Activated CD4-positive, alpha-beta T cell treated with anti-CD3 and anti-CD28 coated beads, Interleukin-2, amount 10 ng/mL, durations not matched to agents 24 days and 14 days (primary cell): ENCODE data around the gene RAPGEF5. TPM values are rescaled to one million over a fixed set of nuclear protein-coding genes. Genes with fewer than 3 reads are reported as not detected.
A peak's percentile ranks its signal among the peaks of the same experiment; 100 is the strongest.
"Not testable (repeated sequence)": the region's sequence is repeated elsewhere in the genome, so short reads cannot be mapped to it uniquely, and the experiment has no call there.

Experiments used
- DNase-seq: peaks from one replicate; pipeline ENCODE4 v3.0.0; 2022
- H3K27ac Mint-ChIP-seq: one replicate; pipeline ENCODE4 v1.8.0; 2022; ENCODE audit warnings: mild to moderate bottlenecking, mixed read lengths
- H3K27me3 Mint-ChIP-seq: one replicate; pipeline ENCODE4 v1.8.0; 2022; ENCODE audit warnings: mixed read lengths
- H3K36me3 Mint-ChIP-seq: one replicate; pipeline ENCODE4 v1.8.0; 2022; ENCODE audit warnings: low read depth, mild to moderate bottlenecking, mixed read lengths
- H3K4me1 Mint-ChIP-seq: one replicate; pipeline ENCODE4 v1.8.0; 2021; ENCODE audit warnings: mixed read lengths
- H3K4me3 Mint-ChIP-seq: one replicate; pipeline ENCODE4 v1.8.0; 2022; ENCODE audit warnings: mild to moderate bottlenecking, moderate library complexity, mixed read lengths
- H3K9me3 Mint-ChIP-seq: one replicate; pipeline ENCODE4 v1.8.0; 2021; ENCODE audit warnings: mixed read lengths
- intact Hi-C: fragments of 100-400 bp; cut with micrococcal nuclease; formaldehyde crosslinking; loops from one replicate; pipeline ENCODE4 v1.15.1; 2023
- total RNA-seq: library from RNA; stranded (reverse); gene quantifications from 2 replicates; pipeline ENCODE4 v1.2.3, GENCODE V29; 2022

Gene RAPGEF5
- total RNA-seq, 1 donor from 2014 or later, result 0.54 TPM

- Mint-ChIP-seq H3K36me3 (no peaks in the 10 kb centered on the region), H3K27ac (no peak overlapping the region), H3K9me3 (no peaks in the 10 kb centered on the region), H3K4me1 (no peaks in the 10 kb centered on the region), H3K4me3 (no peak overlapping the region), H3K27me3 (peaks cover 3% of the 10 kb centered on the region)
- intact Hi-C loops, result loop anchor here (1.0 kb wide), 2 partner anchors 378 to 389 kb away; partner anchors contain the start of gene STEAP1B
- no peak for DNase-seq
These were observed 246.1 kb downstream of the RAPGEF5 start for GRCh38 chr7:22110881-22111280.

GRCh38 chr7:22110227-22110839 is 246.6 kb downstream of the RAPGEF5 start:
- DNase-seq, result peak; percentile 89
- Mint-ChIP-seq H3K27ac (no peak overlapping the region), H3K4me3 (no peak overlapping the region), H3K9me3 (no peaks in the 10 kb centered on the region), H3K27me3 (peaks cover 3% of the 10 kb centered on the region), H3K4me1 (no peaks in the 10 kb centered on the region), H3K36me3 (no peaks in the 10 kb centered on the region)
- intact Hi-C loops, result loop anchor here (1.0 kb wide), 2 partner anchors 379 to 390 kb away; partner anchors contain the start of gene STEAP1B

DNA sequence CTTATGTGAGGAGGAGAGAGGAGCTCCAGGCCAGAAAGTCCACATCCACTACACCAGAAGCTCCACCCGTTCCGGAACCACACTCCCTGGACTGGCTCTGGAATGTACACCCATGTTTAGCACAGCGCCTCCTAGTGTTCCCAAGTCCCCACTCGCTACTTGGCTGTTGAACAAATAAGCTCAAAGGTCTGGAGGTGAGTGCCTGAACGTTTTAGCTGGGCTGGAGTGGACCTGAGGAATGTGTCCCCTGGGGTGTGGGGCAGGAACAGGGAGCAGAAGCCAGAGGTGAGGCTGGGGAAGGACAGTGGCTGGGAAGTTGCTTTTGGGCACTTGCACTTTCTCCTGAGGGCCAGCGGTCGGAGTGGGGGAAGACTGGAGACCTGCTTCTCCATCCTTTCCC is 247.2 kb downstream of the RAPGEF5 start:
- no peak overlapping the region for H3K4me3 Mint-ChIP-seq
- no peaks in the 10 kb centered on the region for H3K9me3 Mint-ChIP-seq
- intact Hi-C loops, result loop anchor here (1.0 kb wide), 2 partner anchors 380 to 391 kb away; partner anchors contain the start of gene STEAP1B
- no peak overlapping the region for H3K27ac Mint-ChIP-seq
- peaks cover 3% of the 10 kb centered on the region for H3K27me3 Mint-ChIP-seq
- no peaks in the 10 kb centered on the region for H3K36me3 Mint-ChIP-seq
- DNase-seq, result peak; percentile 69
- no peaks in the 10 kb centered on the region for H3K4me1 Mint-ChIP-seq

DNA sequence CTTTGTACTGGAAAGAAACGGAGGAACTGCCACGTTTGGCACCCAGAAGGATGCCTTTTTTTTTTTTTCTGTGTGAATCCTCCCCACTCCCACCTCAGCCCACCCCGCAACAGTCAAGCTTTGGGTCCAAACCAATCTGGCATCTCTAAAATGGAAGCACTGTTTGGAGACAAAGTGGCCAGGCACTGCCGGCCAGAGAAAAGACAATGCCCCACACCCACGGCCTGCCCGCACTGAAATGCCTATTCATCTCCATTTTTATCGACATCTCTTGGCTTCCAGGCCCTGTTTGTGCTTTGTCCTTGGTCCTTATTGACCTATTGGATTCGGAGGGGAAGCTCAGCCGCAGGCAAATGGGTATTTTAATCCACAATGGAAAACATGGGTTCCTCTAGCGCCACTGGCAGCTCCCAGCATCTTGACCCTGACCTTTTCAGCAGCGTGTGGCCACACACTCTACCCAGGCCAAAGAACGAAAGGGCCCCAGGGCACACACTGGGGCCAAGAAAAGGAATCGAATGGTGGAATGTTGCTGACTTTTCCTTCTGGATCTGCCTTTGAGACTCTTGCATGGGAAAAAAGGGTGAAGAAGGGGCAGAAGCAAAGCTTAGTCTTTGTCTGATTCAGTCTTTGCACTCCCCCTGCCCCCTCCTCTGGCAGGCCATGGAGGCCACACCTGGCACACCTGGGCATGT is 248.7 kb downstream of the RAPGEF5 start:
- no peaks in the 10 kb centered on the region for H3K9me3 Mint-ChIP-seq
- H3K36me3 Mint-ChIP-seq, result no peaks in the 10 kb centered on the region
- DNase-seq, result no peak
- H3K27ac Mint-ChIP-seq, result no peak overlapping the region
- peaks cover 6% of the 10 kb centered on the region for H3K27me3 Mint-ChIP-seq
- no peak overlapping the region for H3K4me3 Mint-ChIP-seq
- peaks cover 3% of the 10 kb centered on the region for H3K4me1 Mint-ChIP-seq
- intact Hi-C loops, result no loop called here

DNA sequence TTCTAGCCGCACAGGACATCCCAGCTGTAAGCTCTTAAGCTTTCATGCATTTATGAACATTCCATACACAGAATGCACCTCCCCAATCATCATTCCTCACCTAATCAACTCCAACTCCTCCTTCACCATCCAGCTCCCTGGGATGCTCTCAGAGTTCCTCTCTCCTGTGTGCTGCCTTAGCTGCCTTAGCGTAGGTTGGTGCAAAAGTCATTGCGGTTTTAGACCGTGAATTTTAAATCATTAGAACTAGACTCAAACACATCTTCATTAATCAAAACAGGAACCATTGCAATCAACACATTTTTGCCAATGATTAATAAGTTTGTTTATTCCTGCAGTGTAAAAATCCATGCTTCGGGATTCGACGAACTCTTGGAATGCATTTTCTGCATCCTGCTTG is 251.4 kb downstream of the RAPGEF5 start:
- H3K27ac Mint-ChIP-seq, result no peak overlapping the region
- no peaks in the 10 kb centered on the region for H3K36me3 Mint-ChIP-seq

GRCh38 chr7:22094413-22095342 is 262.3 kb downstream of the RAPGEF5 start:
- H3K9me3 Mint-ChIP-seq, result no peaks in the 10 kb centered on the region
- no peaks in the 10 kb centered on the region for H3K36me3 Mint-ChIP-seq
- H3K4me1 Mint-ChIP-seq, result peaks cover 1% of the 10 kb centered on the region
- DNase-seq, result no peak
- no peak overlapping the region for H3K4me3 Mint-ChIP-seq
- intact Hi-C loops, result no loop called here
- peaks cover 4% of the 10 kb centered on the region for H3K27me3 Mint-ChIP-seq
- no peak overlapping the region for H3K27ac Mint-ChIP-seq

More for the DNA sequence above, 251.4 kb downstream of the RAPGEF5 start:
- H3K9me3 Mint-ChIP-seq, result no peaks in the 10 kb centered on the region
- intact Hi-C loops, result no loop called here
- H3K27me3 Mint-ChIP-seq, result peaks cover 11% of the 10 kb centered on the region
- H3K4me1 Mint-ChIP-seq, result peaks cover 3% of the 10 kb centered on the region
- DNase-seq, result no peak
- H3K4me3 Mint-ChIP-seq, result no peak overlapping the region

DNA sequence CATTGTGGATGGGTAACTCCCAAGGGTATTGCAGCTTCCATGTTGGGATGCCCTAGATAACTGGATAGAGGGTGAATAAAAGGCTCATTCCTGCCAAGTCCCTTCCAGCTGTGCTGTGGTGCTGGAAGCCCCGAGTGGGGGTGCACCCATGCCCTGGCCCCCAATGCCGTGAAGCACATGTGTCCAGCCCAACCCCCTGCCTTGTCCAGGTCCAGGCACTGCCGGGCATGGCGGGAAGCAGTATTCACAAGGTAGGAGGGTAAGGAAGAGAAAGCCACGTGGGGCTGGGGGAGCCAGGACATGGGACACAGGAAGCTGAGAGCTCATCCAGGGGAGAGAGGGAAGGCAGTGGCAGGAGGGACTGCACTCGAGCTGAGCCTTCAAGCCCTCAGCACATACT is 263.0 kb downstream of the RAPGEF5 start:
- no peak for DNase-seq
- intact Hi-C loops, result no loop called here
- Mint-ChIP-seq H3K4me3 (no peak overlapping the region), H3K36me3 (no peaks in the 10 kb centered on the region), H3K27ac (no peak overlapping the region), H3K4me1 (peaks cover 1% of the 10 kb centered on the region), H3K27me3 (peaks cover 3% of the 10 kb centered on the region), H3K9me3 (no peaks in the 10 kb centered on the region)

DNA sequence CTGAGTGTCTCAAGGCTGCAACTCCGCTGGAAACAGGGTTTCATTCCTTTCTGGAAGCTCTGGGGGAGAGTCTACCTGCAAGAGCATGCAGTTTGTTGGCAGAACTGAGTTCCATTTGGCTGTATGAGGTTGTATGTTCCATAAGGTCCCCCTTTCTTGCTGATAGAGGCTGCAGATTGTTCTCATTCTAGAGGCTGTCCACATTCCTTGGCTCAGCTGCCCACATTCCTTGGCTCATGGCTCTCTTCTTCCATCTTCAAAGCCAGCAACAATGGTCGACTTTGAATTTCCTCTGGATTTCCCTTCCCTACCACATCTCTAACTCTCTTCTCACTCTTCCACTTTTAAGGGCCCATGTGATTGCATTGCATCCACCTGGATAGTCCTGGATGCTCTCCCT is 264.0 kb downstream of the RAPGEF5 start:
- H3K27ac Mint-ChIP-seq, result no peak overlapping the region
- peaks cover 2% of the 10 kb centered on the region for H3K27me3 Mint-ChIP-seq
- H3K36me3 Mint-ChIP-seq, result no peaks in the 10 kb centered on the region
- intact Hi-C loops, result no loop called here
- no peak overlapping the region for H3K4me3 Mint-ChIP-seq
- H3K9me3 Mint-ChIP-seq, result no peaks in the 10 kb centered on the region
- H3K4me1 Mint-ChIP-seq, result no peaks in the 10 kb centered on the region
- DNase-seq, result no peak

- H3K36me3 Mint-ChIP-seq, intact Hi-C loops, DNase-seq, H3K9me3 Mint-ChIP-seq, H3K4me1 Mint-ChIP-seq, H3K27me3 Mint-ChIP-seq, H3K27ac Mint-ChIP-seq, H3K4me3 Mint-ChIP-seq: not testable (repeated sequence)
These were observed 265.9 kb downstream of the RAPGEF5 start for GRCh38 chr7:22090958-22091525.

DNA sequence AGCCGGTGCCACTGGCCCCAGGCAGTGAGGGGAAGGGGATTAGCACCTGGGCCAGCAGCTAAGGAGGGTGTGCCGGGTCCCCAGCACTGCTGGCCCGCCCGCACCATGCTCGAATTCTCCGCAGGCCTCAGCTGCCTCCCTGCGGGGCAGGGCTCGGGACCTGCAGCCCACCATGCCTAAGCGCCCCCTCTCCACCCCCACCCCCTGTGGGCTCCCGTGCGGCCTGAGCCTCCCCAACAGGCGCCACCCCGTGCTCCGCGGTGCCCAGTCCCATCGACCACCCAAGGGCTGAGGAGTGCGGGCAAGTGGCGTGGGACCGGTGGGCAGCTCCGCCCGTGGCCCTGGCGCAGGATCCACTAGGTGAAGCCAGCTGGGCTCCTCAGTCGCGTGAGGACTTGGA is 266.4 kb downstream of the RAPGEF5 start:
- H3K27me3 Mint-ChIP-seq, result peaks cover 6% of the 10 kb centered on the region
- intact Hi-C loops, result no loop called here
- H3K4me3 Mint-ChIP-seq, result no peak overlapping the region
- no peaks in the 10 kb centered on the region for H3K9me3 Mint-ChIP-seq
- no peak for DNase-seq
- no peak overlapping the region for H3K27ac Mint-ChIP-seq
- H3K36me3 Mint-ChIP-seq, result no peaks in the 10 kb centered on the region
- H3K4me1 Mint-ChIP-seq, result no peaks in the 10 kb centered on the region

- Mint-ChIP-seq H3K4me1 (no peaks in the 10 kb centered on the region), H3K27me3 (peaks cover 9% of the 10 kb centered on the region)
- intact Hi-C loops, result no loop called here
These were observed 266.8 kb downstream of the RAPGEF5 start for GRCh38 chr7:22090107-22090506.

DNA sequence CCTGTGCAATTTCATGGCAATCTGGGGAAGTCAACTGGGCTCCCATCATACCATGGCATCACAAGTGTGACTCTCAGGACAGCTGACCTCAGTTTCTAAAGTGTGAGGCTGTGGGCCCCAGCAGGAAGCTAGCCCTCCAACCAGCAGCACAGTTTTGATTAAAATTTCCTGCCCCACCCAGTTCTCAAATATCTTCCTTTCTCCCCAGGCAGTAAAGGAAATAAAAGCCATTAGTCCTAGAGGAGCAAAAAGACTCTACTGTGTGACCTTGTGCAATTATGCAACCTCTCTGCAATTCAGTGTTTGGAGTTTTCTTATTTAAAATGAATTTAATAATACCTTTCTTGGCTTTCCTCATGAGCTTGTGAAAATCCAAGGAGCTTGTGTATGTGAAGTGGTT is 268.1 kb downstream of the RAPGEF5 start:
- H3K4me1 Mint-ChIP-seq, result peaks cover under 1% of the 10 kb centered on the region
- H3K27ac Mint-ChIP-seq, result no peak overlapping the region
- no peak for DNase-seq
- intact Hi-C loops, result loop anchor here (10.0 kb wide), 1 partner anchor 834 kb away; no protein-coding TSS in a partner anchor
- H3K9me3 Mint-ChIP-seq, result no peaks in the 10 kb centered on the region
- peaks cover 13% of the 10 kb centered on the region for H3K27me3 Mint-ChIP-seq
- H3K36me3 Mint-ChIP-seq, result no peaks in the 10 kb centered on the region
- no peak overlapping the region for H3K4me3 Mint-ChIP-seq

More at GRCh38 chr7:22090107-22090506, 266.8 kb downstream of the RAPGEF5 start:
- Mint-ChIP-seq H3K4me3 (no peak overlapping the region), H3K36me3 (no peaks in the 10 kb centered on the region), H3K27ac (no peak overlapping the region), H3K9me3 (no peaks in the 10 kb centered on the region)
- no peak for DNase-seq

DNA sequence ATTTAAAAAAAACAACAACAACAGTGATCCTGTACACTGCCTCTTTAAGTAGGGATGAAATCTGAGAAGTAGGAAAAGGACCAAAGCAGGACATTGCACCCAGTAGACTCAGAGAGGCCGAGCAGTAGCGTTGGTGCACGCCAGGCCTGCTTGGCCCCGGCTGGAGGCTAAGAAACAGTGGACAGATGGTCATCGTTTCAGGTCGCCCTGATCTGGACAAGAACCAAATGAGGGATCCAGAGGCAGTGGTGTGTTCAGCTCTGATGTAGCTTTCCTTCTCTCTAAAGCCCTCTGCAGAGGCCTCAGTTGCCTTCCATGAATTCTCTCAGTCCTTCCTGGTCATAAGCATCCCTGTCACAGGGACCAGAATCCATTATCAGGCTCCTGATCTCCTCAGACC is 269.1 kb downstream of the RAPGEF5 start:
- H3K27me3 Mint-ChIP-seq, result peaks cover 20% of the 10 kb centered on the region
- no peak overlapping the region for H3K4me3 Mint-ChIP-seq
- H3K36me3 Mint-ChIP-seq, result no peaks in the 10 kb centered on the region
- no peak for DNase-seq
- no peaks in the 10 kb centered on the region for H3K9me3 Mint-ChIP-seq
- intact Hi-C loops, result loop anchor here (10.0 kb wide), 1 partner anchor 833 kb away; no protein-coding TSS in a partner anchor
- H3K27ac Mint-ChIP-seq, result no peak overlapping the region
- H3K4me1 Mint-ChIP-seq, result peaks cover 4% of the 10 kb centered on the region
